ENCODE data around the gene TMPRSS3.

Gene TMPRSS3

GRCh38 chr21:42353623-42354022, 42.2 kb downstream of the TMPRSS3 start:
- TF ChIP-seq, protein P1, sequence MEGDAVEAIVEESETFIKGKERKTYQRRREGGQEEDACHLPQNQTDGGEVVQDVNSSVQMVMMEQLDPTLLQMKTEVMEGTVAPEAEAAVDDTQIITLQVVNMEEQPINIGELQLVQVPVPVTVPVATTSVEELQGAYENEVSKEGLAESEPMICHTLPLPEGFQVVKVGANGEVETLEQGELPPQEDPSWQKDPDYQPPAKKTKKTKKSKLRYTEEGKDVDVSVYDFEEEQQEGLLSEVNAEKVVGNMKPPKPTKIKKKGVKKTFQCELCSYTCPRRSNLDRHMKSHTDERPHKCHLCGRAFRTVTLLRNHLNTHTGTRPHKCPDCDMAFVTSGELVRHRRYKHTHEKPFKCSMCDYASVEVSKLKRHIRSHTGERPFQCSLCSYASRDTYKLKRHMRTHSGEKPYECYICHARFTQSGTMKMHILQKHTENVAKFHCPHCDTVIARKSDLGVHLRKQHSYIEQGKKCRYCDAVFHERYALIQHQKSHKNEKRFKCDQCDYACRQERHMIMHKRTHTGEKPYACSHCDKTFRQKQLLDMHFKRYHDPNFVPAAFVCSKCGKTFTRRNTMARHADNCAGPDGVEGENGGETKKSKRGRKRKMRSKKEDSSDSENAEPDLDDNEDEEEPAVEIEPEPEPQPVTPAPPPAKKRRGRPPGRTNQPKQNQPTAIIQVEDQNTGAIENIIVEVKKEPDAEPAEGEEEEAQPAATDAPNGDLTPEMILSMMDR (IDR thresholded peaks at IDR 0.05; ENCODE audit: borderline replicate concordance, control extremely low read depth, extremely low read depth, insufficient read depth, missing control alignments): no peak
- no peak for DNase-seq (ENCODE audit: low spot score)
- in situ Hi-C loops (cut with MboI; ENCODE audit: low sequenced_read_pairs, unreplicated experiment): no loop called here

GRCh38 chr21:42352441-42353095, 43.3 kb downstream of the TMPRSS3 start:
- no peak for DNase-seq (ENCODE audit: low spot score)
- in situ Hi-C loops (cut with MboI; ENCODE audit: low sequenced_read_pairs, unreplicated experiment): no loop called here
- TF ChIP-seq, protein P1 (IDR thresholded peaks at IDR 0.05; ENCODE audit: borderline replicate concordance, control extremely low read depth, extremely low read depth, insufficient read depth, missing control alignments): no peak

DNA sequence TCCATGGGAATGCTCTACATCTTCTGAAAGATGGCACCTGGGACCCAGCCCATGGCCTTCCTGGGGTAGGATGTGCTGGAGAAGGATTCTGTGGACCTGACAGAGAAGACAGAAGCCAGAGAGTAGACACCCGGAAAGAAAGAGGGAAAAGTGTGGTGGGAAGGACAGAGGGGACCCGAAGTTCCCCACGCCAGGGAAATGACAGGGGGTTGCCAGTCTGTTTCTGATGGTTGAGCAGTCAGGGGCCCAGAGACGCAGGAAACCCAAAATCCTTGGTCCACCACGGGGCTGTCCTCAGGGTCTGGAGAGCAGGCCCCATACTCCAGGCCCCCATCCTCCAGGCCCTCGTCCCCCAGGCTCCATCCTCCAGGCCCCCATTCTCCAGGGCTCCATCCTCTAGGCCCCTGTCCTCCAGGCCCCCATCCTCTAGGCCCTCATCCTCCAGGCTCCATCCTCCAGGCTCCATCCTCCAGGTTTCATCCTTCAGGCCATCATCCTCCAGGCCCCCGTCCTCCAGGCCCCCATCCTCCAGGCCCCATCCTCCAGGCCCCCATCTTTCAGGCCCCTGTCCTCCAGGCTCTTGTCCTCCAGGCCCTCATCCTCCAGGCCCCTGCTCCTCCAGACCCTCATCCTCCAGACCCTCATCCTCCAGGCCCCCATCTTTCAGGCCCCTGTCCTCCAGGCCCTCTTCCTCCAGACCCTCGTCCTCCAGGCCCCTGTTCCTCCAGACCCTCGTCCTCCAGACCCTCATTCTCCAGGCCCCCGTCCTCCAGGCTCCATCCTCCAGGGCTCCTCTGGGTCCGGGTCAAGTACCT, 44.0 kb downstream of the TMPRSS3 start:
- DNase-seq (ENCODE audit: low spot score): no peak
- TF ChIP-seq, protein P1 (IDR thresholded peaks at IDR 0.05; ENCODE audit: borderline replicate concordance, control extremely low read depth, extremely low read depth, insufficient read depth, missing control alignments): no peak

DNA sequence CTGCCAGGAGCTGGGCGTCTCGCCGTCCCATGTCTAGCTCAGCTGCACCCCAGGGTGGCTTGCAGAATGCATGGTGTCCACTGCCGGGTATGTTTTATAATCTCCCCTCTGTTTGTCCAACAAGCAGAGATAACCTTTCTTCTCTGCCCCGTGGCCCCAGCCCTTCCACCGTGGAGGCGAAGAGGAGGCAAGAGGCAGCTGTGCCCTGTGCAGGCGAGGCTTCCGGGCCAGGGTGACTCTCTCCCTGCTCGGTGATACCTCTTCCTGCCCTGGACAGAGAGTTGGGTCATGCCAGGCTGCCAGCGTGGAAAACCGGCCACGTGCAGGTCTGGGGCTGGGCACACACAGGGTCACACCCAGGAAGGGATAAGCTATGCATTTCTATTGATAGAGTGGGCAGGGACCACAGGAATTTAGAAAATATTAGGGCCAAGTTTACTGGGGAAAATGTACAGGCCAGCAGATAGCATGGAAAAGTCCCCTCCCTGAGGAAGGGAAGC, 44.9 kb downstream of the TMPRSS3 start, which contains the start of gene TFF2:
Gene TFF2 (minus strand): TSS at position 68 of the 500 bp plus-strand sequence. CDS start 37 bp downstream, at position 31.
- TF ChIP-seq, protein P1 (IDR thresholded peaks at IDR 0.05; ENCODE audit: borderline replicate concordance, control extremely low read depth, extremely low read depth, insufficient read depth, missing control alignments): no peak
- in situ Hi-C loops (cut with MboI; ENCODE audit: low sequenced_read_pairs, unreplicated experiment): no loop called here
- no peak for DNase-seq (ENCODE audit: low spot score)

More for the DNA sequence above, 44.0 kb downstream of the TMPRSS3 start:
- in situ Hi-C loops (cut with MboI; ENCODE audit: low sequenced_read_pairs, unreplicated experiment): no loop called here

- in situ Hi-C loops (cut with MboI; ENCODE audit: low sequenced_read_pairs, unreplicated experiment): no loop called here
- no peak for DNase-seq (ENCODE audit: low spot score)
- TF ChIP-seq, protein P1 (IDR thresholded peaks at IDR 0.05; ENCODE audit: borderline replicate concordance, control extremely low read depth, extremely low read depth, insufficient read depth, missing control alignments): no peak
These were observed 45.4 kb downstream of the TMPRSS3 start for GRCh38 chr21:42350318-42350910.
